Natural killer cell treated with Interleukin-12 subunit alpha and Interleukin-12 subunit beta and Interleukin-15 and Interleukin-18, amount 100 ng/mL, for 72 hours (primary cell): ENCODE measurements around the gene THOP1. TPM values are rescaled to one million over a fixed set of nuclear protein-coding genes. Genes with fewer than 3 reads are reported as not detected.

Experiments
- ATAC-seq, 2 donors: fragments of 150-1000 bp; cut with Tn5 transposase in 1 of 2; sonication (Bioruptor Pico), chemical (Tn5 transposase) in 1 of 2; 2 replicates each; pipeline ENCODE4 v1.10.0; 2021
- DNase-seq: peaks from one replicate; pipeline ENCODE4 v3.0.0; 2022; ENCODE audit warnings: low spot score
- H3K27ac Mint-ChIP-seq, 2 donors: 1 replicate in 1 of 2; 2 replicates in 1 of 2; pipeline ENCODE4 v1.8.0; 2022; ENCODE audit warnings: mixed read lengths in 2 of 2, mild to moderate bottlenecking in 1 of 2, moderate library complexity in 1 of 2
- H3K27me3 Mint-ChIP-seq, 2 donors: 1 replicate in 1 of 2; 2 replicates in 1 of 2; pipeline ENCODE4 v1.8.0; 2022; ENCODE audit warnings: mixed read lengths in 2 of 2
- H3K36me3 Mint-ChIP-seq: one replicate; pipeline ENCODE4 v1.8.0; 2022; ENCODE audit warnings: mixed read lengths
- H3K4me1 Mint-ChIP-seq, 2 donors: 1 replicate in 1 of 2; 2 replicates in 1 of 2; pipeline ENCODE4 v1.8.0; 2022; ENCODE audit warnings: low read depth in 2 of 2, mixed read lengths in 2 of 2, mild to moderate bottlenecking in 1 of 2
- H3K4me3 Mint-ChIP-seq: one replicate; pipeline ENCODE4 v1.8.0; 2022; ENCODE audit warnings: mixed read lengths
- H3K9me3 Mint-ChIP-seq: 2 replicates; pipeline ENCODE4 v1.8.0; 2022; ENCODE audit warnings: mixed read lengths
- total RNA-seq, 2 donors: library from RNA; stranded (reverse); gene quantifications; one replicate each; pipeline ENCODE4 v1.2.3, GENCODE V29; 2022

THOP1 gene
- total RNA-seq, 2 donors from 2014 or later: 105 to 224 TPM

DNA sequence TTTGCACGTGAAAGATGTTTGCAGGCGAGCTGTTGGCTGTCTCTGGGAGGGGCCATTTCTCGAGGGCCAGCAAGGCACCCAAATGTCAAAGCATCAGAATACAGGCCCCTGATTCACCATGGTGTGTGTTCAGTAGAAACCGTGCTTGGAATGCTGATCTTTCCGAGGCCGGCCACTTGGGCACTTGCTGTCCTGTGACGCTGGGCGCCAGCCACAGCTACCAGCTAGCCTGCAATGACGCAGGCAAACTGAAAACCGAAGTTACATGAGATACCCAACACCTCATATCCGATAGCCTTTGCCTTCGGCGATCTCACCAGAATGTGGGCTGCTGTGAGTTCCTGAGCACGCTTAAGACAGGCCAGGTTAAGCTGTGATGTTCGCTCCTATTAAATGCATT is 12.0 kb downstream of the THOP1 start:
- Mint-ChIP-seq H3K4me1 (peaks cover 0 to 3% of the 10 kb centered on the region in 2 donors), H3K27ac (no peak overlapping the region), H3K4me3 (no peak overlapping the region), H3K27me3 (no peaks in the 10 kb centered on the region), H3K9me3 (no peaks in the 10 kb centered on the region), H3K36me3 (no peaks in the 10 kb centered on the region)
- no peak for ATAC-seq
- no peak for DNase-seq

DNA sequence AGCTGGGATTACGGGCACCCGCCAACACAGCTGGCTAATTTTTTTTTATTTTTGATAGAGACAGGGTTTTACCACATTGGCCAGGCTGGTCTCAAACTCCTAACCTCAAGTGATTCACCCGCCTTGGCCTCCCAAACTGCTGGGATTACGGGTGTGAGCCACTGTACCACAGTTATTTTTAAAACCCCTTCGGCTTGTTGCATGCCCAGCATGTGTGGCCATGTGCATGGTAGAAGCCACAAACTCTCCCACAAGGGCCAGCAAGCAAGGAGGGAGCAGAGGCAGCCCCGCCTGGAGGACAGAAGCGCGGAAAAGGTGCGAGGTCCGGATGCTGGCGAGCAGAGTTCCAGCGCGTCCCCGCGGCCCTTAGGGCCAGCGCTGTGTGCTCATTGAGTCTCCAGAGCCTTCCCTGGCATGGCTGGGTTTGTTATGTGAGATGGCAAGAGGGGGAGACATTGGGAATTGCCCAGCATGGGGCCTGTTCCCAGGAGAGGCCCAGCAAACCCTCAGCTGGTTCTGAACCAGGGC is 12.9 kb downstream of the THOP1 start:
- ATAC-seq (no peak), DNase-seq (no peak)
- Mint-ChIP-seq H3K27me3 (no peaks in the 10 kb centered on the region), H3K4me3 (no peak overlapping the region), H3K9me3 (no peaks in the 10 kb centered on the region), H3K27ac (no peak overlapping the region), H3K4me1 (peaks cover 6 to 9% of the 10 kb centered on the region in 2 donors), H3K36me3 (peaks cover 6% of the 10 kb centered on the region)

DNA sequence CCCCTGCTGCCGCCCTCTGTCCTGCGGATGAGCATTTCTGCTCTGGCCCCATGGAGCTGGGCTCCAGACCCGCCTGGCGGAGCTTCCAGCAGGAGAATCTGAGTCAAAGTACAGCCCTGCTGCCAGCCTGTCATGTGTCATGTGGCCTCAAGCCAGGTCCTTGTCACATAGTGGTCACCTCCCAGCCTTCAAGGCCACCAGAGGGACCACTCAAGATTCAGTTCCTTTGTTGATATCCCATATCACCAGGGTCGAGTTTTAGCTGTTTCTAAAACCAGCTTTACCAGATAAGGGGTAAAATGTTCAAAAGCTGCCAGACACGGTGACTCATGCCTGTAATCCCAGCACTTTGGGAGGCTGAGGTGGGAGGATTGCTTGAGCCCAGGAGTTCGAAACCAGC is 13.4 kb downstream of the THOP1 start:
- no peak overlapping the region for H3K27ac Mint-ChIP-seq
- peaks cover 6 to 10% of the 10 kb centered on the region in 2 donors for H3K4me1 Mint-ChIP-seq
- ATAC-seq (no peak), DNase-seq (no peak)
- H3K27me3 Mint-ChIP-seq: no peaks in the 10 kb centered on the region
- H3K36me3 Mint-ChIP-seq: peaks cover 6% of the 10 kb centered on the region
- no peaks in the 10 kb centered on the region for H3K9me3 Mint-ChIP-seq
- no peak overlapping the region for H3K4me3 Mint-ChIP-seq

DNA sequence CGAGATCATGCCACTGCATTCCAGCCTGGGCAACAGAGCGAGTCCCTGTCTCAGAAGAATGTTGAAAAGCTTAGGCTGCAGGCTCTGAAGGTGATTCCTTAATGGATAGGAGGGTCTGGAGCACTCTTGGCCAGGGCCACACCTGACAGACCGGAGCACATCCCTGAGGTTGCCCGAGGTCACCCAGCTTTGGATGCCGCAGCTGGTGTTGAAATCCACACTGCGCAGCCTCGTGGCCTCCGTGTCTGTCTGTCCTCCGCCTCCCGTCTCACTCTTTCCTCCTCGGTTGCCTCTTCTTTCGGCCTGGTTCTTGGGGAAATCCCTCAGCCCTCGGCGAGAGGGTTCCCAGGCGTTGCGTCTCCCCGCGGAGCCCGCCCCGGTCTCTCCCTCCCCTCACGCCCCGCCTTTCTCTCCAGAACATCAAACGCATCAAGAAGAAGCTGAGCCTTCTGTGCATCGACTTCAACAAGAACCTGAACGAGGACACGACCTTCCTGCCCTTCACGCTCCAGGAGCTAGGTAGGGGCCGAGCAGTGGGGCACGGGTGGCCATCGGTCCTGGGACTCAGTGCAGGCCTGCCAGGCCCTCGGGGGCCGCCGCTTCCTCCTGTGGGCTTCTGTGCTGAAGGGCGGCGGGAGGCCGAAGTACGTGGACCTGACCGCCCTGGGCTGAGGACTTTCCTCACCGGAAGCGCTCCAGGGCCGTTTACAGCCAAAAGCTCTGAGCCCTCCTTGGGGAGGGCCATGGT is 14.1 kb downstream of the THOP1 start:
- H3K27ac Mint-ChIP-seq: no peak overlapping the region
- H3K9me3 Mint-ChIP-seq: no peaks in the 10 kb centered on the region
- ATAC-seq: no peak
- peaks cover 6 to 13% of the 10 kb centered on the region in 2 donors for H3K4me1 Mint-ChIP-seq
- H3K27me3 Mint-ChIP-seq: no peaks in the 10 kb centered on the region
- DNase-seq: no peak
- H3K4me3 Mint-ChIP-seq: no peak overlapping the region
- peaks cover 6% of the 10 kb centered on the region for H3K36me3 Mint-ChIP-seq

DNA sequence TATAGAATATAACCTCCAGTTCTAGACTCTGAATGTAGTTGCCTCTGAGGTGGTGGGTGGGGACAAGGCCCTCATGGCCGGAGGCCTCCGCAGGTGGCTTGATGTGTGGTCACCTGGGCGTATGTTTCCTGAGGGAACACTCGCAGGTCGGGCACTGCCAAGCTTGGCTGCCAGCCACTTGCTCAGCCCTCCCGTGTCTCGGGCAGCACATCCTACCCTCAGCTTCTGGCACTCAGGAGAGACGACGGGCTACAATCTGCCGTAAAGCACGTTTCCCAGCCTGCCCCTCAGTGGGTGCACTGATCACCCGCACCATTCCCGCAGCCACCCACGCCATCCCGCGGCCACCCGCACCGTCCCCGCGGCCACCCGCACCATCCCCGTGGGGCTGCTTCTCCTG is 15.2 kb downstream of the THOP1 start:
- DNase-seq (no peak), ATAC-seq (no peak)
- Mint-ChIP-seq H3K27ac (no peak overlapping the region), H3K9me3 (no peaks in the 10 kb centered on the region), H3K4me1 (peaks cover 6 to 17% of the 10 kb centered on the region in 2 donors), H3K36me3 (peaks cover 6% of the 10 kb centered on the region), H3K27me3 (no peaks in the 10 kb centered on the region), H3K4me3 (no peak overlapping the region)

DNA sequence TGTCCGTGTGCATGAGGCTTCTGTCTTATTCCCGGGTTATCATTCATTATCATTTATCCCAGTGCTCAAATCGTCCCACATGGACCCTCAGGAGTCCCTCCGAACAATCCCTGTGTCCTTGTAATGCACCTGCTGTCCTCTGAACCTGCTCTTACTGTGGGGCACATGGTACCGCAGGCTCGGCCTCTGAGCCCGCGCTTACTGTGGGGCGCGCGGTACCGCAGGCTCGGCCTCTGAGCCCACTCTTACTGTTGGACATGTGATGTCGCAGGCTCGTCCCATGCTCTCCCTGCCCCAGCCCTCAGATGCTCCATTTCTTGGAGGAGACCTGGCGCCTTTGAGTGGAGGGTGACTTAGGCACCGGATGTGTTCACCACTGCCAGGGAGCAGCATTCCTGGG is 17.5 kb downstream of the THOP1 start:
- no peak for ATAC-seq
- DNase-seq: no peak
- no peaks in the 10 kb centered on the region for H3K27me3 Mint-ChIP-seq
- no peak overlapping the region for H3K4me3 Mint-ChIP-seq
- H3K9me3 Mint-ChIP-seq: no peaks in the 10 kb centered on the region
- H3K36me3 Mint-ChIP-seq: peaks cover 6% of the 10 kb centered on the region
- H3K4me1 Mint-ChIP-seq: peaks cover 6 to 18% of the 10 kb centered on the region in 2 donors
- peak overlapping the region in 1 of 2 donors; percentile 50 for H3K27ac Mint-ChIP-seq

DNA sequence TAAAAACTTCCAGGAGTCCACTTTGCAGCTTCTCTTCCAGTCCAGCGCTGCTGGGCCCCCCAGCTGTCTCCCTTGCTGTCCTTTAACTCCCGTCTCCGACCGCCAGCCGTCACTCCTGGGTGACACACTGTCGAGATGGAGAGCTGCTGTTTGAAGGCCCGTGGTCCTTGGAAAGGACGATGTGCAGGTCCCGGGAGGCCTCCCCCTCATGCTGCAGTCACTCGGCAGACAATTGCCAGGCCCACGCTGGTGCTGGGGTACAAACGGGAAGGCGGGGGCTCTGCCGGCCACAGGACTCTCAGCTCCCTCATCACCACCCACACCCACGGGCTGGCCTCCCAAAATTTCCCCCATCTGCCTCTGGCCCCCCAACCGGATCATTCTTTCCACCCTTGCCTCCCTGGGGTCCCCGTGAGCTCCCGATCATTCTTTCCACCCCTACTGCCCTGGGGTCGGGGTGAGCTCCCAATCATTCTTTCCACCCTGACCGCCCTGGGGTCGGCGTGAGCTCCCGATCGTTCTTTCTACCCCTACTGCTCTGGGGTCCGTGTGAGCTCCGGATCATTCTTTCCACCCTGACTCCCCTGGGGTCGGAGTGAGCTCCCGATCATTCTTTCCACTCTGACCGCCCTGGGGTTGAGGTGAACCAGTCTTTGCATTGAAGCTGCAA is 18.3 kb downstream of the THOP1 start:
- H3K4me3 Mint-ChIP-seq: no peak overlapping the region
- H3K27ac Mint-ChIP-seq: no peak overlapping the region

DNA sequence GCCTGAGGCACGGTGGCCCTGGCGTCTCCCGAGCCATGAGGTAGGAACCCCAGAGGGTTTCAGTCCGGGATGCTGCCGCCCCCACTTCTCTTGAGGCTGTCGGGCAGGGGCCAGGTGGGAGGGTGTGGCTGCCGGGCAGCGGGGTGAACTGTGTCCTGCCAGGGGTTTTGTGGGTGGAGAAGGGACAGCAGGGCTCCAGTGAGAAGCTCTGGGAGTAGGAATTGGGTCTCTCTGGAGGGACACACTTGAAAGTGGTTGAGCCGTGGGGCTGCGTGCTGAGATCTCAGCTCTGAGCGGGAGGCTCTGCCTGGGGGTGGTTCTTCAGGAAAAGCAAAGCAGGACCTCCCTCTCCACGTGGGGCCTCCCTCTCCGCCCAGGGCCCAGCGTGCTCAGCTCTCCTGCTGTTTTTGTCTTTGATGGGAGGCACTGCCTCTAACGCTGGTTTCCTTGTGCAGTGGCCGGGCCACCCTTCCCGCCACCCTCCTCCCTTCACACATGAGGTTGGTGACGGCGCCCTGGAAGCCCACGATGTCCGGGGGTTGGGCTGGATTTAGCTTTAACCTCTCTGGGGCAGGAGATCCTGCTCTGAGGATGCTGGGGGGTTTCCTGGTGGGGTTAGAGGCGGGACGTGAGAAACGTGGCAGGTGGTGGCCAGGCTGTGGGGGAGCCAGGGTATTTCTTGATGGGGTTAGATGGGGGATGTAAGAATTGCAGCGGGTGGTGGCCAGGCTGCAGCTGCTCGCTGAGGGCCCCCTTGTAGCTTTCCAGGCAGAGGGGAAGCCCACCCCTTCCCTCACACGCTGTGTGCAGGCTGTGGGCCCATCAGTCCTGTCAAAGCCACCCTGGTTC is 19.1 kb downstream of the THOP1 start:
- peaks cover 6 to 18% of the 10 kb centered on the region in 2 donors for H3K4me1 Mint-ChIP-seq
- H3K36me3 Mint-ChIP-seq: peaks cover 11% of the 10 kb centered on the region
- ATAC-seq (no peak), DNase-seq (peak; percentile 50)
- H3K4me3 Mint-ChIP-seq: no peak overlapping the region
- H3K27me3 Mint-ChIP-seq: no peaks in the 10 kb centered on the region
- H3K9me3 Mint-ChIP-seq: no peaks in the 10 kb centered on the region
- no peak overlapping the region for H3K27ac Mint-ChIP-seq

More for the DNA sequence above, 18.3 kb downstream of the THOP1 start:
- Mint-ChIP-seq H3K27me3 (no peaks in the 10 kb centered on the region), H3K9me3 (no peaks in the 10 kb centered on the region), H3K36me3 (peaks cover 6% of the 10 kb centered on the region), H3K4me1 (peaks cover 6 to 18% of the 10 kb centered on the region in 2 donors)
- no peak for DNase-seq
- no peak for ATAC-seq

DNA sequence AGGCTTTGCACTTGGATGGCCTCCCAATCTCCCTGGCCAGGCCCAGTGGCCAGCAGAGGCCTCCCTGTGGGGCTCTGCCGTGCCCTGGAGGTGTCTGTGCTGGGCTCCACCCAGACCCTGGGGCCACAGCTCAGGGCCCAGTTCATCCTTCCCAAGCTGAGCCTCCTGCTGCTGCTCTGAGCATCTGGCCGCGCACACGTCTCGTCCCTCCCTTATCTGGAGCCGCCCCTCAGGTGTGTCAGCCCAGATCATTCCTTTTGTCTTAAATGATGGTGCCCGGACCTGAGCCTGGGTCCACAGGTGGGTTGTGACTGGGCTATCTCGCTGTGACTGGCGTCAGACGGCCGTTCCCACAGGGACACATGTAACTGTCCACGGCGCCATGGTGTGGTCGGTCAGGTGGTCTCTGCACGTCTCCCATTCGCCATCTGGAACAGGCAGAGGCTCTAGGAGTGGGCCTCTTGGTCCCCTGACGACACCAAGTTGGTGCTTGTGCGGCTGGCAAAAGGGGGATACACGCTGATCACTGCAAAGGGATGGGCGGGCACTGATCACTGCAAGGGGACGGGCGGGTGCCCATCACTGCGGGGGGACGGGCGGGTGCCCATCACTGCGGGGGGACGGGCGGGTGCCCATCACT is 20.1 kb downstream of the THOP1 start:
- peaks cover 6 to 18% of the 10 kb centered on the region in 2 donors for H3K4me1 Mint-ChIP-seq
- no peaks in the 10 kb centered on the region for H3K9me3 Mint-ChIP-seq
- peaks cover 11% of the 10 kb centered on the region for H3K36me3 Mint-ChIP-seq
- DNase-seq (peak; percentile 38), ATAC-seq (no peak)
- no peaks in the 10 kb centered on the region for H3K27me3 Mint-ChIP-seq
- no peak overlapping the region for H3K27ac Mint-ChIP-seq
- no peak overlapping the region for H3K4me3 Mint-ChIP-seq

DNA sequence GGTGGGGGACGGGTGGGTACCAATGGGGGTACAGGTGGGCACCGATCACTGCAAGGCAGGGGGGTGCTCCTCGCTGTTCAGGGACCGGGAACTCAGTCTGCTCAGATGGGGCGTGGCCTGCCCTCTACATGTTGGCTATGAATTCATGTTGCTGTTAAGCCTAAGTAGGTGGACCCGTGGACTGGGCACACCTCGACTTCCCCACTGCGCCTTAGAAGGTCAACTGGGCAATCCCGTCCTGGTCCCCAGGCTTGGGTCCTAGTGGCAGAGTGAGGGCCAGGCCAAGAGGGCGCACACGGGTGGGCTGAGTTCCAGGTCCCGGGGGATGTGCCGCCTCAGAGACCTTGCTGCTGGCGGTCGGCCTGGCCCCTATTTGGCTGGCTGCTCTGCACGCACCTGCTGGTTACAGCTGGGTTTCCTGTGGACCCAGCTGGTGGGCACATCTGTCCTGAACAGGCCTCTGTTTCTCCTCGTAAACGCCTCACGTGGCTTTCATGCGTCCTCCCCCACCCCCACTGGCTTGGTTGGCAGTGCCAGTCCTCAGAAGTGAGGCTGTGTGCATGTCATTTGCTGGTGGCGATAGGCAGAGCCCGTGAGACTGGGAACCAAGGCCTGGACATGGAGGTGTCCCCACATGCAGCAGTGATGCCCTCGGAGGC is 20.8 kb downstream of the THOP1 start:
- peaks cover 11% of the 10 kb centered on the region for H3K36me3 Mint-ChIP-seq
- no peaks in the 10 kb centered on the region for H3K27me3 Mint-ChIP-seq
- no peak overlapping the region for H3K27ac Mint-ChIP-seq

DNA sequence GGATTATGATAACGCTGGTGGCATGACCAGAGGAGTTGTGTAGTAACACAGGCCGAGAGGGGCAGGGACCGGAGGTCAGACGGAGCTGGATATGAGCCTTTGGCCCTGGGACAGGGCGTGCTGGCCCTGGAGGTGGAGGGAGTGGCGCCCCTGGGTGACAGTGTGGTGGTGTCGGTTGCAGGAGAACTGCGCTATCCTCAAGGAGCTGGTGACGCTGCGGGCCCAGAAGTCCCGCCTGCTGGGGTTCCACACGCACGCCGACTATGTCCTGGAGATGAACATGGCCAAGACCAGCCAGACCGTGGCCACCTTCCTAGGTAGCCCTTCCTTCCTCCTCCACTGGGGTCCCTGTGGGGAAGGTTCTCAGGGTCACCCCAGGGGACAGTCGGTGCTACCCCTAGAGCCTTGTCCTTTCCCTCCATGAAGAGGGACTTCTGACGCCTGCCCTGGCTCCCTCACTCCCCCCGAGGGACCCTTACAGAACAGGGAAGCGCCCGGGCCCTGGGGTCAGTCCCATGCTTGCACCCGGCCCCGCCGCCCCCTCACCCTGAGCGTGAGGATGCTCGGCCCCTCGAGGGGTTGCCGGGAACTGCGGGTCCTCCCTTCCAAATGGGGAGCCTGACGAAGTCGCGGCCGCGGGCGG is 21.6 kb downstream of the THOP1 start:
- Mint-ChIP-seq H3K27me3 (no peaks in the 10 kb centered on the region), H3K27ac (no peak overlapping the region), H3K9me3 (no peaks in the 10 kb centered on the region), H3K4me1 (peaks cover 6 to 16% of the 10 kb centered on the region in 2 donors), H3K36me3 (peaks cover 11% of the 10 kb centered on the region), H3K4me3 (no peak overlapping the region)
- DNase-seq (peak; percentile 45), ATAC-seq (no peak)

More for the DNA sequence above, 20.8 kb downstream of the THOP1 start:
- ATAC-seq (no peak), DNase-seq (peak; percentile 49)
- Mint-ChIP-seq H3K4me1 (peaks cover 6 to 18% of the 10 kb centered on the region in 2 donors), H3K4me3 (no peak overlapping the region), H3K9me3 (no peaks in the 10 kb centered on the region)

DNA sequence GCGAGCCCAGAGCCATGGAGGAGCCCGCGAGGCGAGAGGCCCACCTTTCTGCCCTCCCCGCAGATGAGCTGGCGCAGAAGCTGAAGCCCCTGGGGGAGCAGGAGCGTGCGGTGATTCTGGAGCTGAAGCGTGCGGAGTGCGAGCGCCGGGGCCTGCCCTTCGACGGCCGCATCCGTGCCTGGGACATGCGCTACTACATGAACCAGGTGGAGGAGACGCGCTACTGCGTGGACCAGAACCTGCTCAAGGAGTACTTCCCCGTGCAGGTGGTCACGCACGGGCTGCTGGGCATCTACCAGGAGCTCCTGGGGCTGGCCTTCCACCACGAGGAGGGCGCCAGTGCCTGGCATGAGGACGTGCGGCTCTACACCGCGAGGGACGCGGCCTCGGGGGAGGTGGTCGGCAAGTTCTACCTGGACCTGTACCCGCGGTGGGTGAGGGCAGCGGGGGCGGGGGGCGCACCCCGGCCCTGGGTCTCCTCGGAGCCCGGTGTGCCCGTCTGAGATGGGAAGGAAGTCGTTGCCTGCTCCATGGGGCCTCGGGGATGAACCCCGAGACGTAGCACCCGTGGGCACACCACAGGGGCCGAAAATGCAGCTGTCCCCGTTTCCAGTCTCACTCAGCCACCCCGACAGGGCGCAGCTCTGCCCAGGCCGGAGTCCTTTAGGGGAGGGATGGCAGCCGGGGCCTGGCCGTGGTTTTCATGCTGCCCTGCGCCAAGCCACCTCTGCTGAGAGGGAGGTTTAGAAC is 22.3 kb downstream of the THOP1 start:
- Mint-ChIP-seq H3K9me3 (no peaks in the 10 kb centered on the region), H3K4me1 (peaks cover 4 to 13% of the 10 kb centered on the region in 2 donors), H3K27me3 (no peaks in the 10 kb centered on the region), H3K27ac (no peak overlapping the region), H3K4me3 (no peak overlapping the region), H3K36me3 (peaks cover 8% of the 10 kb centered on the region)
- peak; percentile 59 for DNase-seq
- ATAC-seq: no peak
